ENCODE measurements around the gene NT5M.

DNA sequence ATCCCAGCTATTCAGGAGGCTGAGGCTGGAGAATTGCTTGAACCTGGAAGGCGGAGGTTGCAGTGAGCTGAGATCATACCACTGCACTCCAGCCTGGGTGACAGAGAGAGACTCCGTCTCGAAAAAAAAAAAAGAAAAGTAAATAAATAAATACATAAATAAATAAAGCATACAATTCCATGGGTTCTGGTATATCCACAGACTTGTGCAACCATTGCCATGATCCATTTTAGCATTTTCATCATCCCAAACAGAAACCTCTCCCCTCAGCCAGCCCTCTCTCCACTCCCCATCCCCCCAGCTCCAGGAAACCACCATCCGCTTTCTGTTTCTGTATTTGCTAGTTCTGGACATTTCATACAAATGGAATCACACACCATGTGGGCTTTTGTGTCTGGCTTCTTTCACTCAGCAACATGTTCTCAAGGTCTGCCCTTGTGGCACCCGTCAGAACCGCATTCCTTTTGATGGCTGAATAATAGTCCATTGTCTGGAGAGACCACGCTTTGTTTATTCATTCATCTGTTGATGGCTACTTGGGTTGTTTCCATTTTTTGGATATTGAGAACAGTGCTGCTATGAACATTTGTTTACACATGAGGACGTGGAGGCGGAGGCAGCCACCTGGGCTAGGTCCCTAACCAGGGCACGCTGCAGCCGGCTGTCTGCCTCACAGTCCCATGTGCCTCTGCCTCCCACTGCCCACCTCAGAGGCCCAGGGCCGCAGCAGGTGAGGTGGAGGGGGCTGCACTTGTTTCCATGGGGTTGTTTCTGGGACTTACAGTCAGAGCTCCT is 76.2 kb downstream of the NT5M start:
- TF ChIP-seq, protein P1, sequence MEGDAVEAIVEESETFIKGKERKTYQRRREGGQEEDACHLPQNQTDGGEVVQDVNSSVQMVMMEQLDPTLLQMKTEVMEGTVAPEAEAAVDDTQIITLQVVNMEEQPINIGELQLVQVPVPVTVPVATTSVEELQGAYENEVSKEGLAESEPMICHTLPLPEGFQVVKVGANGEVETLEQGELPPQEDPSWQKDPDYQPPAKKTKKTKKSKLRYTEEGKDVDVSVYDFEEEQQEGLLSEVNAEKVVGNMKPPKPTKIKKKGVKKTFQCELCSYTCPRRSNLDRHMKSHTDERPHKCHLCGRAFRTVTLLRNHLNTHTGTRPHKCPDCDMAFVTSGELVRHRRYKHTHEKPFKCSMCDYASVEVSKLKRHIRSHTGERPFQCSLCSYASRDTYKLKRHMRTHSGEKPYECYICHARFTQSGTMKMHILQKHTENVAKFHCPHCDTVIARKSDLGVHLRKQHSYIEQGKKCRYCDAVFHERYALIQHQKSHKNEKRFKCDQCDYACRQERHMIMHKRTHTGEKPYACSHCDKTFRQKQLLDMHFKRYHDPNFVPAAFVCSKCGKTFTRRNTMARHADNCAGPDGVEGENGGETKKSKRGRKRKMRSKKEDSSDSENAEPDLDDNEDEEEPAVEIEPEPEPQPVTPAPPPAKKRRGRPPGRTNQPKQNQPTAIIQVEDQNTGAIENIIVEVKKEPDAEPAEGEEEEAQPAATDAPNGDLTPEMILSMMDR (IDR thresholded peaks at IDR 0.05; ENCODE audit: insufficient read depth, low read length) = no peak
- TF ChIP-seq POLR2AphosphoS5 (IDR thresholded peaks at IDR 0.05; ENCODE audit: low read depth) (no peak), GABPA (IDR thresholded peaks at IDR 0.05; ENCODE audit: low read depth) (no peak)
- TF ChIP-seq, protein P2, sequence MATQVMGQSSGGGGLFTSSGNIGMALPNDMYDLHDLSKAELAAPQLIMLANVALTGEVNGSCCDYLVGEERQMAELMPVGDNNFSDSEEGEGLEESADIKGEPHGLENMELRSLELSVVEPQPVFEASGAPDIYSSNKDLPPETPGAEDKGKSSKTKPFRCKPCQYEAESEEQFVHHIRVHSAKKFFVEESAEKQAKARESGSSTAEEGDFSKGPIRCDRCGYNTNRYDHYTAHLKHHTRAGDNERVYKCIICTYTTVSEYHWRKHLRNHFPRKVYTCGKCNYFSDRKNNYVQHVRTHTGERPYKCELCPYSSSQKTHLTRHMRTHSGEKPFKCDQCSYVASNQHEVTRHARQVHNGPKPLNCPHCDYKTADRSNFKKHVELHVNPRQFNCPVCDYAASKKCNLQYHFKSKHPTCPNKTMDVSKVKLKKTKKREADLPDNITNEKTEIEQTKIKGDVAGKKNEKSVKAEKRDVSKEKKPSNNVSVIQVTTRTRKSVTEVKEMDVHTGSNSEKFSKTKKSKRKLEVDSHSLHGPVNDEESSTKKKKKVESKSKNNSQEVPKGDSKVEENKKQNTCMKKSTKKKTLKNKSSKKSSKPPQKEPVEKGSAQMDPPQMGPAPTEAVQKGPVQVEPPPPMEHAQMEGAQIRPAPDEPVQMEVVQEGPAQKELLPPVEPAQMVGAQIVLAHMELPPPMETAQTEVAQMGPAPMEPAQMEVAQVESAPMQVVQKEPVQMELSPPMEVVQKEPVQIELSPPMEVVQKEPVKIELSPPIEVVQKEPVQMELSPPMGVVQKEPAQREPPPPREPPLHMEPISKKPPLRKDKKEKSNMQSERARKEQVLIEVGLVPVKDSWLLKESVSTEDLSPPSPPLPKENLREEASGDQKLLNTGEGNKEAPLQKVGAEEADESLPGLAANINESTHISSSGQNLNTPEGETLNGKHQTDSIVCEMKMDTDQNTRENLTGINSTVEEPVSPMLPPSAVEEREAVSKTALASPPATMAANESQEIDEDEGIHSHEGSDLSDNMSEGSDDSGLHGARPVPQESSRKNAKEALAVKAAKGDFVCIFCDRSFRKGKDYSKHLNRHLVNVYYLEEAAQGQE (IDR thresholded peaks at IDR 0.05; ENCODE audit: insufficient replicate concordance, low read depth) = no peak

Measured in HL-60 (cell line).